Osteocyte (in vitro differentiated cells): ENCODE measurements around the gene ALDOB. TPM values are rescaled to one million over a fixed set of nuclear protein-coding genes. Genes with fewer than 3 reads are reported as not detected.

ENCODE experiments used
- DNase-seq: peaks from one replicate; pipeline ENCODE4 v3.0.0; 2021; ENCODE audit warnings: mixed read lengths; ENCODE audit not compliant: unreplicated experiment; ENCODE audit errors: extremely low spot score
- H3K27ac Mint-ChIP-seq: one replicate; pipeline ENCODE4 v1.8.0; 2021; ENCODE audit warnings: mild to moderate bottlenecking, mixed read lengths; ENCODE audit not compliant: unreplicated experiment
- H3K27me3 Mint-ChIP-seq: one replicate; pipeline ENCODE4 v1.8.0; 2021; ENCODE audit warnings: mixed read lengths; ENCODE audit not compliant: unreplicated experiment
- H3K36me3 Mint-ChIP-seq: one replicate; pipeline ENCODE4 v1.8.0; 2021; ENCODE audit warnings: mixed read lengths; ENCODE audit not compliant: unreplicated experiment
- H3K4me1 Mint-ChIP-seq: one replicate; pipeline ENCODE4 v1.8.0; 2021; ENCODE audit warnings: mixed read lengths; ENCODE audit not compliant: unreplicated experiment
- H3K4me3 Mint-ChIP-seq: one replicate; pipeline ENCODE4 v1.8.0; 2021; ENCODE audit warnings: mild to moderate bottlenecking, moderate library complexity, mixed read lengths; ENCODE audit not compliant: unreplicated experiment
- H3K9me3 Mint-ChIP-seq: one replicate; pipeline ENCODE4 v1.8.0; 2021; ENCODE audit warnings: mixed read lengths; ENCODE audit not compliant: unreplicated experiment
- total RNA-seq: library from RNA; stranded (reverse); gene quantifications from 2 replicates; pipeline ENCODE4 v1.2.1, GENCODE V29; 2021
- TF ChIP-seq, protein P1 (sequence below): fragments of 200-600 bp; sonication (generic); IDR thresholded peaks from 2 replicates; pipeline ENCODE4 v1.5.0; 2021; ENCODE audit warnings: antibody characterized with exemption, mild to moderate bottlenecking, moderate library complexity

Gene ALDOB
- total RNA-seq, 1 donor from 2014 or later, result not detected

DNA sequence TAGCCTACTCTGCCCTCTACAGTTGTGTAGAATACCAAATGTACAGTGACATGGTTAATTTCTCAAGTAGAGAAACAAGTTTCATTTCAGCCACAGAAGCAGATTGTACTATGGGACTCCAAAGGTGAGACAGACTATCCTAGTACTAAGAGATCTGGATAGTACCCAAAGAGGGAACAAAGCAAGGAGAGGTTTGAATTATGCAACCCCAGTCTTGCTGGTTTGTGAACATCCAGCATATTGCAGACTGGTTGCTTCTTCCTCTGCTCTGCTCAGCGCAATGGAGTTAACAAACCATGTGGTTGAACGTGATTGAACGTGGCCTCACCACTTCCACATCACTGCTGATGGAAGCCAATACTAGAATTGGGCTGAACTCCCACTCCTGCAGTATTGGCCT, 43.3 kb upstream of the ALDOB start:
- Mint-ChIP-seq H3K27ac (no peak overlapping the region), H3K27me3 (no peaks in the 10 kb centered on the region), H3K4me1 (peaks cover 33% of the 10 kb centered on the region), H3K36me3 (peaks cover 32% of the 10 kb centered on the region), H3K4me3 (no peak overlapping the region), H3K9me3 (no peaks in the 10 kb centered on the region)
- DNase-seq, result no peak
- TF ChIP-seq, protein P1, sequence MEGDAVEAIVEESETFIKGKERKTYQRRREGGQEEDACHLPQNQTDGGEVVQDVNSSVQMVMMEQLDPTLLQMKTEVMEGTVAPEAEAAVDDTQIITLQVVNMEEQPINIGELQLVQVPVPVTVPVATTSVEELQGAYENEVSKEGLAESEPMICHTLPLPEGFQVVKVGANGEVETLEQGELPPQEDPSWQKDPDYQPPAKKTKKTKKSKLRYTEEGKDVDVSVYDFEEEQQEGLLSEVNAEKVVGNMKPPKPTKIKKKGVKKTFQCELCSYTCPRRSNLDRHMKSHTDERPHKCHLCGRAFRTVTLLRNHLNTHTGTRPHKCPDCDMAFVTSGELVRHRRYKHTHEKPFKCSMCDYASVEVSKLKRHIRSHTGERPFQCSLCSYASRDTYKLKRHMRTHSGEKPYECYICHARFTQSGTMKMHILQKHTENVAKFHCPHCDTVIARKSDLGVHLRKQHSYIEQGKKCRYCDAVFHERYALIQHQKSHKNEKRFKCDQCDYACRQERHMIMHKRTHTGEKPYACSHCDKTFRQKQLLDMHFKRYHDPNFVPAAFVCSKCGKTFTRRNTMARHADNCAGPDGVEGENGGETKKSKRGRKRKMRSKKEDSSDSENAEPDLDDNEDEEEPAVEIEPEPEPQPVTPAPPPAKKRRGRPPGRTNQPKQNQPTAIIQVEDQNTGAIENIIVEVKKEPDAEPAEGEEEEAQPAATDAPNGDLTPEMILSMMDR, result no peak

DNA sequence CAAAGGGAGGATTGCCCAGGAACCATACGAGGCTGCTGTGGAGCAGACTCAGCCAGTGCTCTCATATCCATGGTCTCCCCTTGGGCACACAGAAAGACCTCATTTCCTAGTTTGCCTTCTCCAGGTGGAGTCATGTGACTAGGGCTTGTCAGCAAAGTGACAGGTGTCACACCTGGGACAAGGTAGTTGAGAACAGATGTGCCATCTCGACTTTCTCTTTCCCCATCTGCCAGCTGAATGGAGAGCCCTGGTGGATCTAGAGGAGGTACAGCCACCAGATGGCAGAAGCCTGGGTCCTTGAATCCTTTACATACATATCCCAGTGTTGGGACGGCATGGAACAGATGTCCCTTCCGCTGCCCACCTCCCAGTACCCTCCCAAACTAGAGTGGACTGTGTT, 42.9 kb upstream of the ALDOB start:
- TF ChIP-seq, protein P1, result no peak
- Mint-ChIP-seq H3K9me3 (no peaks in the 10 kb centered on the region), H3K4me3 (no peak overlapping the region), H3K27ac (no peak overlapping the region), H3K4me1 (peaks cover 31% of the 10 kb centered on the region), H3K36me3 (peaks cover 36% of the 10 kb centered on the region), H3K27me3 (no peaks in the 10 kb centered on the region)
- DNase-seq, result no peak

DNA sequence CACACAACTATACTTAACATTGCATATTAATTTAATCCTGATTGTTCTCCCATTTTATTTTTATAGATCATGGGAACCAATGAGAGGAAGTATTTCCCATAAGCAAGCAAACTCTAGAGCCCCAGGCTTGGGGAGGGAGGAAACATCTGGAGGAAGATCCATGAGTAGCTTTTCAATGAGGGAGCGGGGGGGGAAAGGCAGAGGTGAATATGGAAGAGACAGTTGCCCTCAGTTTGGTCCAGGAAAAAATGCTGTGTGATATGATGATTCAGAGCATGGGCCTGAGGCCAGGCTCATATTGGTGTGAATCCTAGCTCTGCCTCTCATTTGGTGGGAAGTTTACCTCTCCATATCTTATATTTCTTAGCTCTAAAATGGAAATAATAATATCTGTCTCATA, 42.2 kb upstream of the ALDOB start:
- Mint-ChIP-seq H3K4me1 (peaks cover 31% of the 10 kb centered on the region), H3K36me3 (peaks cover 42% of the 10 kb centered on the region), H3K4me3 (no peak overlapping the region), H3K27me3 (no peaks in the 10 kb centered on the region), H3K27ac (peak overlapping the region; percentile 50), H3K9me3 (no peaks in the 10 kb centered on the region)
- TF ChIP-seq, protein P1, result no peak
- no peak for DNase-seq

DNA sequence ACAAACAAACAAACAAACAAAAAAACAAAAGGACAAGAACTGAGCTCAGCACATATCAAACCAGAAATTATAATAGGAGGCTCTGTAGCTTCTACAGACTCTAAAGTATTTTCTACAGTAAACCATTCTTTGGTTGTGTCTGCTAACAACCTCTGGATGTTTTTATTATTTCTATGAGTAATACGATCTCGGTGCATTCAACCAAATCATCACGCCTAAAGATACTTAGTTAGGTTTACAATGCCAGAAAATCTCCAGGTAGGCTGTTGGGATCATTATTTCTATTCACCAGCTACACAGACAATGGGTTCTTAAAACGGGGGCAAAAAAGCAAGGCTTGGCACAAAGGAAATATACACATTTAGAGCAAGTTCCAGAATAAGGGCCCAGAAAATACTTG, 41.6 kb upstream of the ALDOB start:
- no peak for DNase-seq
- Mint-ChIP-seq H3K36me3 (peaks cover 44% of the 10 kb centered on the region), H3K27me3 (no peaks in the 10 kb centered on the region), H3K9me3 (no peaks in the 10 kb centered on the region), H3K4me1 (peaks cover 28% of the 10 kb centered on the region), H3K4me3 (no peak overlapping the region), H3K27ac (peak overlapping the region; percentile 50)
- TF ChIP-seq, protein P1, result no peak

DNA sequence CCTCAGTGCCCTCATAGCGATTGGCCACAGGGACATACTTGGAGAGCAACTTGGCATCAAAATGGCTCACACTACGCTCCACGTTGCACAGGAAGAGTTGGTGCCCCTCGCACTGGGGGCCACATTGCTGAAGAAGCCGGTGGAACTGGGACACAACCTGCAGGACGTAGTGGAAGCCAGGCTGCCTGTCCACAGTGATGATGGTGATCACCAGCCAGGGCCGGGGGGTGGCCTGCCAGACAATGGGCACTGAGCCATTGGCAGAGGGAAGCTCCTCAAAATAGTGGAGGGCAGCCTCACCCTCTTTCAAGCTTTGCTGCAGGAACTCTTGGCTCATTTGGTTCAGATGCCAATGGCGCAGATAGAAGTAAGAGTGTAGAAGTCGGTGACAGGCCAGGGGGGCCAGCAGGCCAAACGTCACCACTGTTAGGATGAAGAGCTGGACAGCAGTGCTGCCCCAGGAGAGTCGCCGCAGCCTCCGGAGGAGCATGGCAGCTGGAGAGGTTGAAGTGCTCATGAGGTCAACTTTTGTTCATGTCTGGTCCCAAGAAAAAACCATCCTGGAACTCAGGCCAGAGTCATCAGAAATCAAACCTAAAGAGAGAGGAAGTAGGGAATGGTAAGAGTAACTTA, 41.1 kb upstream of the ALDOB start:
- no peak overlapping the region for H3K4me3 Mint-ChIP-seq
- H3K27me3 Mint-ChIP-seq, result no peaks in the 10 kb centered on the region
- H3K27ac Mint-ChIP-seq, result no peak overlapping the region
- TF ChIP-seq, protein P1, result no peak
- peaks cover 28% of the 10 kb centered on the region for H3K4me1 Mint-ChIP-seq
- no peak for DNase-seq
- no peaks in the 10 kb centered on the region for H3K9me3 Mint-ChIP-seq
- H3K36me3 Mint-ChIP-seq, result peaks cover 49% of the 10 kb centered on the region
